ENCODE results near the gene ERGIC1. TPM values are rescaled to one million over a fixed set of nuclear protein-coding genes. Genes with fewer than 3 reads are reported as not detected.

The ERGIC1 gene
- total and polyA plus RNA-seq, 8 donors: 54.5 to 293 (median 104) TPM

DNA sequence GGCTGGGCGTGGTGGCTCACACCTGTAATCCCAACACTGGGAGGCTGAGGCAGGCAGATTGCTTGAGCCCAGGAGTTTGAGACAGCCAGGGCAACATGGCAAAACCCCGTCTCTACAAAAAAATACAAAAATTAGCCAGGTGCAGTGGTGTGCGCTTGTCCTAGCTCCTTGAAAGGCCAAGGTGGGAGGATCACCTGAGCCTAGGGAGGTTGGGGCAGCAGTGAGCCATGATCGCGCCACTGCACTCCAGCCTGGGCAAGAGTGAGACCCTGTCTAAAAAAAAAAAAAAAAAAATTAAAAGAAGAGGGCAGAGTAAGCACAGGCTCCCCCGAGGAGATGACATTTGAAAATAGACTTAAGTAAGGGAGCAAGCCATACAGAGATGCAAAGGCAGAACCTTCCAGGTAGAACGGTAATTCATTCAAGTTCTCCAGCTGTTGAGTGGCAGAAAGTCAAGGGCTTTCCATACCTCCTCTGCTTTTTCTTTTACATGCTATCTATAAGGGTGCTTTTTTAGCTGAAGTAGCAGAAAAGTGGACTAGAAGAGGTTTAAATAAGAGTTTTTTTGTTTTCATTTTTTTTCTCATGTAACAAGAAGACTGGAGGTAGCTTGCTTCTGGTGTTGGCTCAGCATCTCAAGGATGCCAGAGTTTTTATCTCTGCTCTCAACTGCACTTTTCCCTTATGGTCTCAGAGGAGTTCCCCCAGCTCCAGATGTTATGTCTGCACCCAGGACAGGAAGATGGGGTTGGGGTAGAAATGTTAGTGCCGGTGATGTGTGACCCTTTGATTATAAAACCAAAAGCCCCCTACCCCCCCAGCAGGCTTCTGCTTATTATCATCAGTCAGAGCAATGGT is 40.8 kb downstream of the ERGIC1 start:
- TF ChIP-seq, protein P1, sequence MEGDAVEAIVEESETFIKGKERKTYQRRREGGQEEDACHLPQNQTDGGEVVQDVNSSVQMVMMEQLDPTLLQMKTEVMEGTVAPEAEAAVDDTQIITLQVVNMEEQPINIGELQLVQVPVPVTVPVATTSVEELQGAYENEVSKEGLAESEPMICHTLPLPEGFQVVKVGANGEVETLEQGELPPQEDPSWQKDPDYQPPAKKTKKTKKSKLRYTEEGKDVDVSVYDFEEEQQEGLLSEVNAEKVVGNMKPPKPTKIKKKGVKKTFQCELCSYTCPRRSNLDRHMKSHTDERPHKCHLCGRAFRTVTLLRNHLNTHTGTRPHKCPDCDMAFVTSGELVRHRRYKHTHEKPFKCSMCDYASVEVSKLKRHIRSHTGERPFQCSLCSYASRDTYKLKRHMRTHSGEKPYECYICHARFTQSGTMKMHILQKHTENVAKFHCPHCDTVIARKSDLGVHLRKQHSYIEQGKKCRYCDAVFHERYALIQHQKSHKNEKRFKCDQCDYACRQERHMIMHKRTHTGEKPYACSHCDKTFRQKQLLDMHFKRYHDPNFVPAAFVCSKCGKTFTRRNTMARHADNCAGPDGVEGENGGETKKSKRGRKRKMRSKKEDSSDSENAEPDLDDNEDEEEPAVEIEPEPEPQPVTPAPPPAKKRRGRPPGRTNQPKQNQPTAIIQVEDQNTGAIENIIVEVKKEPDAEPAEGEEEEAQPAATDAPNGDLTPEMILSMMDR (IDR thresholded peaks at IDR 0.05): no peak
- TF ChIP-seq POLR2AphosphoS5 (IDR thresholded peaks at IDR 0.05): no peak
- TF ChIP-seq POLR2A (IDR thresholded peaks at IDR 0.05): no peak
- no peak for TF ChIP-seq EP300 (IDR thresholded peaks at IDR 0.05)
- H3K4me1 ChIP-seq: peaks cover 53 to 86% (median 68%) of the 10 kb centered on the region in 4 donors
- H3K27ac ChIP-seq: peak overlapping the region in 4 of 5 donors; percentile 85 to 98 (median 90)
- H3K4me3 ChIP-seq: no peak overlapping the region
- 86 to 94% (median 88%) methylated on average over 8 of the region's 8 CpGs for WGBS, 5 donors
- no peaks in the 10 kb centered on the region for H3K36me3 ChIP-seq
- no peaks in the 10 kb centered on the region for H3K27me3 ChIP-seq
- intact Hi-C loops (cut with DNase I; ENCODE audit: low total_unique reads): no loop called here
- no peak for DNase-seq
- H3K9me3 ChIP-seq: no peaks in the 10 kb centered on the region

GRCh38 chr5:172875505-172876279 is 41.6 kb downstream of the ERGIC1 start:
- intact Hi-C loops (cut with DNase I; ENCODE audit: low total_unique reads): no loop called here
- 48 to 63% (median 55%) methylated on average over 6 to 7 of the region's 7 CpGs for WGBS, 5 donors
- DNase-seq: no peak
- H3K4me1 ChIP-seq: peaks cover 46 to 86% (median 63%) of the 10 kb centered on the region in 4 donors
- H3K4me3 ChIP-seq: no peak overlapping the region
- H3K9me3 ChIP-seq: no peaks in the 10 kb centered on the region
- no peaks in the 10 kb centered on the region for H3K27me3 ChIP-seq
- TF ChIP-seq POLR2AphosphoS5 (IDR thresholded peaks at IDR 0.05): no peak
- TF ChIP-seq, protein P1 (IDR thresholded peaks at IDR 0.05): no peak
- TF ChIP-seq EP300 (IDR thresholded peaks at IDR 0.05): no peak
- TF ChIP-seq POLR2A (IDR thresholded peaks at IDR 0.05): no peak
- peak overlapping the region in 4 of 5 donors; percentile 85 to 98 (median 90) for H3K27ac ChIP-seq
- H3K36me3 ChIP-seq: no peaks in the 10 kb centered on the region

DNA sequence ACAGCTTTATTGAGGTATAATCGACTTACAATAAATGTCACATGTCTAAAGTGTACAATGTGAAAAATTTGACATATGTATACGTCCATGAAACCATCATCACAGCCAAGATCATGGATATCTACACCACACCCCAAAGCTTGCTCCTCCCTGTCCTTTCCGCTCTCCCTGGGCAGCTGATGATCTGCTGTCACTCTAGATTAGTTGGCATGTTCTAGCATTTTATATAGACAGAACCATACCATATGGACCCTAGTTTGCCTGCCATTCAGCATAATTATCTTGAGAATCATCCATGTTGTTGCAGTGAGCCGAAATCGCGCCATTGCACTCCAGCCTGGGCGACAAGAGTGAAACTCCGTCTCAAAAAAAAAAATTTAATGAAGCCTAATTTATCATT is 42.5 kb downstream of the ERGIC1 start:
- H3K27me3 ChIP-seq: no peaks in the 10 kb centered on the region
- H3K4me3 ChIP-seq: no peak overlapping the region
- H3K9me3 ChIP-seq: no peaks in the 10 kb centered on the region
- no peaks in the 10 kb centered on the region for H3K36me3 ChIP-seq
- H3K27ac ChIP-seq: peak overlapping the region in 3 of 5 donors; percentile 85 to 98 (median 90)
- intact Hi-C loops (cut with DNase I; ENCODE audit: low total_unique reads): no loop called here
- no peak for DNase-seq
- TF ChIP-seq POLR2AphosphoS5 (IDR thresholded peaks at IDR 0.05): no peak
- TF ChIP-seq, protein P1 (IDR thresholded peaks at IDR 0.05): no peak
- no peak for TF ChIP-seq POLR2A (IDR thresholded peaks at IDR 0.05)
- no peak for TF ChIP-seq EP300 (IDR thresholded peaks at IDR 0.05)
- 89 to 96% (median 92%) methylated on average over 8 of the region's 8 CpGs for WGBS, 5 donors
- H3K4me1 ChIP-seq: peaks cover 42 to 82% (median 57%) of the 10 kb centered on the region in 4 donors

DNA sequence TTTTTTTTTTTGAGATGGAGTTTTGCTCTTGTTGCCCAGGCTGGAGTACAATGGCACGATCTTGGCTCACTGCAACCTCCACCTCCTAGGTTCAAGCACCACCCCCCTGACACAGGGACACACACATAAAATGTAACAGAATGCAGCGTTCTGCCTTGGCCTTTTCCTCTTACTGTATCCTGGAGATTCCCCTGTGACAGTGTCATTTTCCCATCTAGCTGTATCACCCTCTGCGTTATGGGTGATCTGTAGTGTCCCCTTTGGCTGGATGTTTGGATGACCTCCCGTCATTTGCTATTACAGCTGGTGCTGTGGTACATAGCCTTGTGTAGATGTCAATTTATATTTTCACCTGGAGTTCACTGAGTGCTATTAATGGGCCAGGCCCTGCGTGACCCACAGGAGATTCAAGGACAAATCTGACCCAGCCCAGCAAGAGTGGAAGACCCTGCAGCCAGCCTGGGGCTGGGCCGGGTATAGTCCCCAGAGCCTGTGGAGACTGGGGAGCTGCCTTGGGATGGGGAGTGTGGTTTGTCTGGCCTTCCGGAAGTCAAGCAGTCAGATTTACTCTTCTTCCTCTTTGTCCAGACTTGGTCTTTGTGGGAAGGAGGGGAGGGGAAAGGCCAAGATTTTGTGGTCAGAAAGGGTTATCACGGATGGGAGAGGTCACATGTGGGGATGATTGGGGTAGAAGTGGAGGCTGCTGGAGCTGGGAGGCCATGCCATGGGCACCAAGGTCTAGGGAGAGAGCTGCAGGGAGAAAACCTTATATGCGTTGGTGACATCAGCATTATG is 43.6 kb downstream of the ERGIC1 start:
- Histone ChIP-seq H3K4me1 (peaks cover 33 to 82% (median 52%) of the 10 kb centered on the region in 4 donors), H3K27ac (peak overlapping the region; percentile 46 to 98 (median 79)), H3K36me3 (peaks cover 0 to 2% (median under 1%) of the 10 kb centered on the region in 4 donors), H3K27me3 (no peaks in the 10 kb centered on the region), H3K9me3 (no peaks in the 10 kb centered on the region), H3K4me3 (no peak overlapping the region)
- intact Hi-C loops (cut with DNase I; ENCODE audit: low total_unique reads): no loop called here
- TF ChIP-seq EP300 (IDR thresholded peaks at IDR 0.05) (no peak), POLR2AphosphoS5 (IDR thresholded peaks at IDR 0.05) (no peak), POLR2A (IDR thresholded peaks at IDR 0.05) (no peak)
- TF ChIP-seq, protein P1 (IDR thresholded peaks at IDR 0.05): no peak
- no peak for DNase-seq
- WGBS, 5 donors: 74 to 87% (median 79%) methylated on average over 9 of the region's 9 CpGs

Measured in stomach (tissue), 9 donors.